Panc1 (cell line): ENCODE measurements around the gene UGGT1.

ENCODE experiments used
- REST ChIP-seq, 2 experiments: IDR thresholded peaks; 2 replicates each; pipeline ENCODE4 v1.6.1; 2011 to 2012; ENCODE audit warnings: low read depth in 2 of 2, control low read depth in 1 of 2, low read length in 1 of 2, mild to moderate bottlenecking in 1 of 2, moderate library complexity in 1 of 2; ENCODE audit not compliant: insufficient read depth in 1 of 2
- SIN3A ChIP-seq: IDR thresholded peaks from 2 replicates; pipeline ENCODE4 v1.6.1; 2012; ENCODE audit warnings: low read depth, mild to moderate bottlenecking, low read length, moderate library complexity, borderline replicate concordance; ENCODE audit not compliant: insufficient read depth
- TCF7L2 ChIP-seq: IDR thresholded peaks from 2 replicates; pipeline ENCODE4 v1.6.1; 2011; ENCODE audit warnings: mild to moderate bottlenecking, low read depth, low read length, inconsistent platforms
- TF ChIP-seq, protein P1 (sequence below): fragments of 450-650 bp; IDR thresholded peaks from 2 replicates; pipeline ENCODE4 v1.5.1; 2017; ENCODE audit warnings: mild to moderate bottlenecking

DNA sequence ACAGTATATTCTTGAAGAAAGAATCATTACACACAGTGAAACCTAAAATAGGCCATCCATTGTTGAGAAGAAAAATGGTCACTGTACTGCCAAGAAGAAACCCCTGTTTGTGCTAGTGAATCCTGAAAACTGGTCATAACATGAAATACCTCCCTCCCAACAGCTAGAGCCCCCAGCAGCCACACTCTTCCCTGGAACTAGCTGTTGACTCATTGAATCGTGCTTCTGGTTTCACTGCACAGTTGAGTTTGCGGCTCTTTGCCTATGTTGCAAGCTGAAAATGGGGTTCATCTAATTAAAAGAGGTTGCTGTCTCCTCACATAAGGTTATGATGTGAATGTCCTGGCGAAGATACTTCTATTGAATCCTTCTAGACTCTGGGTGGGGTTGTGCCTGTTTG, 86.3 kb downstream of the UGGT1 start:
- TF ChIP-seq, protein P1, sequence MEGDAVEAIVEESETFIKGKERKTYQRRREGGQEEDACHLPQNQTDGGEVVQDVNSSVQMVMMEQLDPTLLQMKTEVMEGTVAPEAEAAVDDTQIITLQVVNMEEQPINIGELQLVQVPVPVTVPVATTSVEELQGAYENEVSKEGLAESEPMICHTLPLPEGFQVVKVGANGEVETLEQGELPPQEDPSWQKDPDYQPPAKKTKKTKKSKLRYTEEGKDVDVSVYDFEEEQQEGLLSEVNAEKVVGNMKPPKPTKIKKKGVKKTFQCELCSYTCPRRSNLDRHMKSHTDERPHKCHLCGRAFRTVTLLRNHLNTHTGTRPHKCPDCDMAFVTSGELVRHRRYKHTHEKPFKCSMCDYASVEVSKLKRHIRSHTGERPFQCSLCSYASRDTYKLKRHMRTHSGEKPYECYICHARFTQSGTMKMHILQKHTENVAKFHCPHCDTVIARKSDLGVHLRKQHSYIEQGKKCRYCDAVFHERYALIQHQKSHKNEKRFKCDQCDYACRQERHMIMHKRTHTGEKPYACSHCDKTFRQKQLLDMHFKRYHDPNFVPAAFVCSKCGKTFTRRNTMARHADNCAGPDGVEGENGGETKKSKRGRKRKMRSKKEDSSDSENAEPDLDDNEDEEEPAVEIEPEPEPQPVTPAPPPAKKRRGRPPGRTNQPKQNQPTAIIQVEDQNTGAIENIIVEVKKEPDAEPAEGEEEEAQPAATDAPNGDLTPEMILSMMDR: no peak
- TF ChIP-seq SIN3A (no peak), TCF7L2 (no peak), REST (IDR thresholded peaks at IDR 0.05; ENCODE audit: insufficient read depth in 1 of 2, low read depth in 2 of 2, low read length in 1 of 2) (no peak)
